SU-DHL-6 (cell line): ENCODE data around the gene ACTG1.

Experiments
- H2AFZ ChIP-seq: fragments of 200-600 bp; sonication (generic); 2 replicates; pipeline ENCODE4 v1.6.1; 2014; ENCODE audit warnings: low read depth, mild to moderate bottlenecking, moderate library complexity, mixed read lengths, antibody characterized with exemption, low read length; ENCODE audit not compliant: severe bottlenecking
- H3F3A ChIP-seq: fragments of 200-600 bp; shearing (Covaris generic); 2 replicates; pipeline ENCODE4 v1.6.0; 2016; ENCODE audit warnings: antibody characterized with exemption, mild to moderate bottlenecking; ENCODE audit not compliant: insufficient read depth
- H3K27ac ChIP-seq: fragments of 200-600 bp; sonication (generic); 2 replicates; pipeline ENCODE4 v1.5.1; 2016; ENCODE audit warnings: low read depth, mild to moderate bottlenecking, low read length, moderate library complexity, mixed read lengths
- H3K27me3 ChIP-seq: fragments of 200-600 bp; sonication (generic), shearing (Covaris generic); 2 replicates; pipeline ENCODE4 v1.6.0; 2014; ENCODE audit warnings: mild to moderate bottlenecking, low read length
- H3K36me3 ChIP-seq: fragments of 200-600 bp; sonication (generic); 2 replicates; pipeline ENCODE4 v1.6.1; 2014; ENCODE audit warnings: mild to moderate bottlenecking, low read length, mixed read lengths
- H3K4me2 ChIP-seq: fragments of 300-600, 200-600 bp; shearing (Covaris generic), sonication (generic); 2 replicates; pipeline ENCODE4 v1.6.0; 2014; ENCODE audit warnings: low read length, low read depth, mild to moderate bottlenecking; ENCODE audit not compliant: poor library complexity, severe bottlenecking
- H3K4me3 ChIP-seq: fragments of 200-600 bp; sonication (generic); 2 replicates; pipeline ENCODE4 v1.5.1; 2014; ENCODE audit warnings: antibody characterized with exemption, low read length, mild to moderate bottlenecking, mixed read lengths; ENCODE audit not compliant: insufficient read depth, poor library complexity, severe bottlenecking
- H3K79me2 ChIP-seq: fragments of 200-600 bp; sonication (generic); 2 replicates; pipeline ENCODE4 v1.6.1; 2014; ENCODE audit warnings: mild to moderate bottlenecking, low read length, moderate library complexity; ENCODE audit not compliant: insufficient read depth
- H3K9ac ChIP-seq: fragments of 200-600 bp; sonication (generic); 2 replicates; pipeline ENCODE4 v1.7.0; 2014; ENCODE audit warnings: mild to moderate bottlenecking, low read length
- H3K9me2 ChIP-seq: fragments of 200-600 bp; sonication (generic); replicated peaks from 2 replicates; pipeline ENCODE4 v1.6.1; 2014; ENCODE audit warnings: low read length; ENCODE audit not compliant: insufficient read depth
- H3K9me3 ChIP-seq: fragments of 200-600 bp; sonication (generic); 2 replicates; pipeline ENCODE4 v1.6.1; 2014; ENCODE audit warnings: low read length, mixed read lengths; ENCODE audit not compliant: insufficient read depth
- H4K20me1 ChIP-seq: fragments of 200-600 bp; sonication (generic); 2 replicates; pipeline ENCODE4 v1.6.1; 2014; ENCODE audit warnings: low read depth, mild to moderate bottlenecking, antibody characterized with exemption, low read length, moderate library complexity, mixed read lengths
- CTCF ChIP-seq: fragments of 200-600 bp; sonication (generic); IDR thresholded peaks from one replicate; pipeline ENCODE4 v1.5.1; 2017; ENCODE audit warnings: antibody characterized with exemption, mild to moderate bottlenecking, low read length, moderate library complexity; ENCODE audit not compliant: insufficient read depth, poor library complexity, severe bottlenecking
- EZH2phosphoT487 ChIP-seq: fragments of 200-600 bp; sonication (generic), shearing (Covaris generic); conservative IDR thresholded peaks from 2 replicates; pipeline ENCODE4 v1.6.1; 2018; ENCODE audit warnings: mild to moderate bottlenecking, antibody characterized with exemption, low read length, moderate library complexity, mixed read lengths

The ACTG1 gene

GRCh38 chr17:81529437-81529803 lies 16.8 kb upstream of the ACTG1 start:
- TF ChIP-seq CTCF (no peak), EZH2phosphoT487 (no peak)
- H3K4me3 ChIP-seq = no peak overlapping the region
- no peaks in the 10 kb centered on the region for H3K9me2 ChIP-seq
- no peak overlapping the region for H3K27ac ChIP-seq
- no peaks in the 10 kb centered on the region for H3K27me3 ChIP-seq
- no peaks in the 10 kb centered on the region for H3K9me3 ChIP-seq
- H4K20me1 ChIP-seq = no peaks in the 10 kb centered on the region
- H3K4me2 ChIP-seq = no peak overlapping the region
- H3K36me3 ChIP-seq = no peaks in the 10 kb centered on the region
- no peak overlapping the region for H3K9ac ChIP-seq
- H3F3A ChIP-seq = no peaks in the 10 kb centered on the region
- no peaks in the 10 kb centered on the region for H3K79me2 ChIP-seq
- no peak overlapping the region for H2AFZ ChIP-seq

DNA sequence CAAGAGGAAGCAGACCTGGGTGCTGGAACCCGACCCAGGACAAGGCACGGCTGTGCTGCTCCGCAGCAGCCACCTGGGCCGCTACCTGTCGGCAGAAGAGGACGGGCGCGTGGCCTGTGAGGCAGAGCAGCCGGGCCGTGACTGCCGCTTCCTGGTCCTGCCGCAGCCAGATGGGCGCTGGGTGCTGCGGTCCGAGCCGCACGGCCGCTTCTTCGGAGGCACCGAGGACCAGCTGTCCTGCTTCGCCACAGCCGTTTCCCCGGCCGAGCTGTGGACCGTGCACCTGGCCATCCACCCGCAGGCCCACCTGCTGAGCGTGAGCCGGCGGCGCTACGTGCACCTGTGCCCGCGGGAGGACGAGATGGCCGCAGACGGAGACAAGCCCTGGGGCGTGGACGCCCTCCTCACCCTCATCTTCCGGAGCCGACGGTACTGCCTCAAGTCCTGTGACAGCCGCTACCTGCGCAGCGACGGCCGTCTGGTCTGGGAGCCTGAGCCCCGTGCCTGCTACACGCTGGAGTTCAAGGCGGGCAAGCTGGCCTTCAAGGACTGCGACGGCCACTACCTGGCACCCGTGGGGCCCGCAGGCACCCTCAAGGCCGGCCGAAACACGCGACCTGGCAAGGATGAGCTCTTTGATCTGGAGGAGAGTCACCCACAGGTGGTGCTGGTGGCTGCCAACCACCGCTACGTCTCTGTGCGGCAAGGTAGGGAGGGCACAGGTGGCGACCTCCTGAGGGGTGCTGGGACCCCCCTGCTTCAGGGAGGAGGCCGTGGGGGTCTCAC lies 16.2 kb upstream of the ACTG1 start:
- no peaks in the 10 kb centered on the region for H3K9me2 ChIP-seq
- TF ChIP-seq EZH2phosphoT487 (no peak), CTCF (no peak)
- no peak overlapping the region for H3K27ac ChIP-seq
- no peaks in the 10 kb centered on the region for H3K79me2 ChIP-seq
- H4K20me1 ChIP-seq = no peaks in the 10 kb centered on the region
- H3K9ac ChIP-seq = no peak overlapping the region
- no peak overlapping the region for H3K4me2 ChIP-seq
- no peaks in the 10 kb centered on the region for H3K36me3 ChIP-seq
- H3K4me3 ChIP-seq = no peak overlapping the region
- no peaks in the 10 kb centered on the region for H3K9me3 ChIP-seq
- no peaks in the 10 kb centered on the region for H3F3A ChIP-seq
- H3K27me3 ChIP-seq = no peaks in the 10 kb centered on the region
- no peak overlapping the region for H2AFZ ChIP-seq

DNA sequence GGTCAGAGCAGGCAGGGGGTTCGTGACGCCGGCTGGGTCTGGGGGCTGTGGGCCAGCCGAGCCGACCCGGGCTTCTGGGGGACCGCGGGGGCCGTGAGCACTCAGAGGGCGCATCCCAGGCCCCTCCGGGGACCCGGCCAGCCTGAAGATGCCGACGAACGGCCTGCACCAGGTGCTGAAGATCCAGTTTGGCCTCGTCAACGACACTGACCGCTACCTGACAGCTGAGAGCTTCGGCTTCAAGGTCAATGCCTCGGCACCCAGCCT lies 15.7 kb upstream of the ACTG1 start:
- H3K9me2 ChIP-seq = no peaks in the 10 kb centered on the region
- H3K36me3 ChIP-seq = no peaks in the 10 kb centered on the region
- no peak overlapping the region for H2AFZ ChIP-seq
- no peaks in the 10 kb centered on the region for H3K79me2 ChIP-seq
- H3K9me3 ChIP-seq = no peaks in the 10 kb centered on the region
- H3K4me3 ChIP-seq = no peak overlapping the region
- no peak overlapping the region for H3K4me2 ChIP-seq
- H3K9ac ChIP-seq = no peak overlapping the region
- H3F3A ChIP-seq = no peaks in the 10 kb centered on the region
- H3K27me3 ChIP-seq = no peaks in the 10 kb centered on the region
- H4K20me1 ChIP-seq = no peaks in the 10 kb centered on the region
- no peak overlapping the region for H3K27ac ChIP-seq
- TF ChIP-seq CTCF (no peak), EZH2phosphoT487 (no peak)
